H7 (cell line): ENCODE data around the gene ROR1. TPM values are rescaled to one million over a fixed set of nuclear protein-coding genes. Genes with fewer than 3 reads are reported as not detected.
"Not testable (repeated sequence)": the region's sequence is repeated elsewhere in the genome, so short reads cannot be mapped to it uniquely, and the experiment has no call there.

Experiments used
- DNase-seq: peaks from one replicate; pipeline ENCODE4 v3.0.0; 2012
- H3K27me3 ChIP-seq: 2 replicates; pipeline ENCODE4 v1.6.0; 2011; ENCODE audit warnings: mild to moderate bottlenecking, low read length; ENCODE audit not compliant: control insufficient read depth, insufficient read depth
- H3K36me3 ChIP-seq: replicated peaks from 2 replicates; pipeline ENCODE4 v1.5.1; 2011; ENCODE audit warnings: low read length; ENCODE audit not compliant: control insufficient read depth, insufficient read depth
- H3K4me3 ChIP-seq: 2 replicates; pipeline ENCODE4 v1.5.1; 2011; ENCODE audit warnings: low read depth, mild to moderate bottlenecking, control low read depth, low read length, moderate library complexity; ENCODE audit not compliant: insufficient read depth
- total RNA-seq: library from RNA; depleted of rRNA; stranded (reverse); fragments of >200 nt; shearing (Covaris generic); gene quantifications from 2 replicates; pipeline ENCODE4 v1.2.3, GENCODE V29; 2014

Gene ROR1
- total RNA-seq, 1 experiment from 2014 or later = 63.4 TPM

GRCh38 chr1:64093941-64094340 is 320.1 kb downstream of the ROR1 start:
- no peaks in the 10 kb centered on the region for H3K36me3 ChIP-seq
- H3K27me3 ChIP-seq = no peaks in the 10 kb centered on the region
- H3K4me3 ChIP-seq = no peak overlapping the region
- no peak for DNase-seq

- Histone ChIP-seq H3K36me3 (no peaks in the 10 kb centered on the region), H3K4me3 (no peak overlapping the region), H3K27me3 (no peaks in the 10 kb centered on the region)
- DNase-seq = no peak
These were observed 322.0 kb downstream of the ROR1 start for GRCh38 chr1:64095832-64096231.

GRCh38 chr1:64097859-64098258 is 324.0 kb downstream of the ROR1 start:
- Histone ChIP-seq H3K4me3 (no peak overlapping the region), H3K36me3 (no peaks in the 10 kb centered on the region), H3K27me3 (no peaks in the 10 kb centered on the region)
- no peak for DNase-seq

- no peak for DNase-seq
These were observed 324.6 kb downstream of the ROR1 start for GRCh38 chr1:64098436-64098835.

GRCh38 chr1:64098846-64099582 is 325.2 kb downstream of the ROR1 start:
- no peaks in the 10 kb centered on the region for H3K36me3 ChIP-seq
- no peak overlapping the region for H3K4me3 ChIP-seq
- no peaks in the 10 kb centered on the region for H3K27me3 ChIP-seq
- DNase-seq = no peak

More at GRCh38 chr1:64098436-64098835, 324.6 kb downstream of the ROR1 start:
- no peaks in the 10 kb centered on the region for H3K27me3 ChIP-seq
- H3K36me3 ChIP-seq = no peaks in the 10 kb centered on the region
- no peak overlapping the region for H3K4me3 ChIP-seq

GRCh38 chr1:64100791-64101190 is 327.0 kb downstream of the ROR1 start:
- H3K27me3 ChIP-seq = no peaks in the 10 kb centered on the region
- DNase-seq = no peak
- no peaks in the 10 kb centered on the region for H3K36me3 ChIP-seq

GRCh38 chr1:64104585-64104984 is 330.8 kb downstream of the ROR1 start:
- H3K36me3 ChIP-seq, DNase-seq, H3K4me3 ChIP-seq, H3K27me3 ChIP-seq: not testable (repeated sequence)

More at GRCh38 chr1:64100791-64101190, 327.0 kb downstream of the ROR1 start:
- no peak overlapping the region for H3K4me3 ChIP-seq

GRCh38 chr1:64107118-64107519 is 333.3 kb downstream of the ROR1 start:
- H3K4me3 ChIP-seq = no peak overlapping the region
- no peaks in the 10 kb centered on the region for H3K27me3 ChIP-seq
- H3K36me3 ChIP-seq = no peaks in the 10 kb centered on the region
- no peak for DNase-seq

GRCh38 chr1:64107632-64108031 is 333.8 kb downstream of the ROR1 start:
- Histone ChIP-seq H3K27me3 (no peaks in the 10 kb centered on the region), H3K36me3 (no peaks in the 10 kb centered on the region), H3K4me3 (no peak overlapping the region)
- DNase-seq = no peak

- no peak overlapping the region for H3K4me3 ChIP-seq
- no peaks in the 10 kb centered on the region for H3K27me3 ChIP-seq
- H3K36me3 ChIP-seq = no peaks in the 10 kb centered on the region
- DNase-seq = no peak
These were observed 337.3 kb downstream of the ROR1 start for GRCh38 chr1:64110924-64111777.

- no peak for DNase-seq
- no peak overlapping the region for H3K4me3 ChIP-seq
- no peaks in the 10 kb centered on the region for H3K27me3 ChIP-seq
- H3K36me3 ChIP-seq = no peaks in the 10 kb centered on the region
These were observed 338.0 kb downstream of the ROR1 start for GRCh38 chr1:64111787-64112186.

- DNase-seq = no peak
- Histone ChIP-seq H3K27me3 (no peaks in the 10 kb centered on the region), H3K4me3 (no peak overlapping the region), H3K36me3 (no peaks in the 10 kb centered on the region)
These were observed 338.5 kb downstream of the ROR1 start for GRCh38 chr1:64112281-64112680.

- no peak for DNase-seq
- no peaks in the 10 kb centered on the region for H3K36me3 ChIP-seq
- no peaks in the 10 kb centered on the region for H3K27me3 ChIP-seq
- H3K4me3 ChIP-seq = no peak overlapping the region
These were observed 340.3 kb downstream of the ROR1 start for GRCh38 chr1:64114012-64114525.

- no peaks in the 10 kb centered on the region for H3K36me3 ChIP-seq
- DNase-seq = no peak
- H3K4me3 ChIP-seq = no peak overlapping the region
- H3K27me3 ChIP-seq = no peaks in the 10 kb centered on the region
These were observed 342.7 kb downstream of the ROR1 start for GRCh38 chr1:64116537-64116936.

GRCh38 chr1:64117492-64117891 is 343.7 kb downstream of the ROR1 start:
- DNase-seq = no peak
- Histone ChIP-seq H3K36me3 (no peaks in the 10 kb centered on the region), H3K4me3 (no peak overlapping the region), H3K27me3 (no peaks in the 10 kb centered on the region)
